ENCODE results near the gene RAB9A. TPM values are rescaled to one million over a fixed set of nuclear protein-coding genes. Genes with fewer than 3 reads are reported as not detected.
A peak's percentile ranks its signal among the peaks of the same experiment; 100 is the strongest.

RAB9A gene
- total RNA-seq, 1 donor from 2014 or later = 34.2 TPM

DNA sequence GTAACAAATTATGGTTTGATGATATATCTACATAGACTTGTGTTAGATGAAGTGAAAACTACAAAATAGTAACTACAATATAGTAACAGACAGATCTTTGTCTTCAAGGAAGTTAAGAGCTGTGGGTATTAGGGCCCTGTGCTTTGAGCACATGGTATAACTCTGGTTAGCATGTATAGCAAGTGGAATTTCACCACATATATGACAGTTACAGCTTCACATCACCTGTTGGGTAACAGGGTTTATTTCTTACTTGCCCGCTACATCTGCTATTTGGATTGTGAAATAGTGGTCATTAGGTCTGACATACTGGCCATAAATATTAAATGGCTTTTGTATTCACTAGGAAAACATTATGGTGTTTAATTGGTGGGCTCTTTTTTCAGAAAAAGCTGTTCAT is 65.8 kb downstream of the RAB9A start:
- H3K4me2 ChIP-seq (ENCODE audit: low read length) = no peak overlapping the region
- Mint-ChIP-seq H3K27me3 (ENCODE audit: low read depth, unreplicated experiment) (no peaks in the 10 kb centered on the region), H3K9me3 (ENCODE audit: unreplicated experiment) (no peaks in the 10 kb centered on the region), H3K27ac (ENCODE audit: unreplicated experiment) (no peak overlapping the region), H3K36me3 (ENCODE audit: low read depth, unreplicated experiment) (no peaks in the 10 kb centered on the region), H3K4me3 (ENCODE audit: unreplicated experiment) (no peak overlapping the region), H3K4me1 (ENCODE audit: low read depth, unreplicated experiment) (no peaks in the 10 kb centered on the region)
- peaks cover 11% of the 10 kb centered on the region for H3K36me3 ChIP-seq (ENCODE audit: insufficient read depth, low read length)
- FAIRE-seq = peak; percentile 68
- no peaks in the 10 kb centered on the region for H3K4me1 ChIP-seq (ENCODE audit: insufficient read depth, low read length)
- H3K4me3 ChIP-seq (ENCODE audit: insufficient read depth, low read depth, low read length) = no peak overlapping the region
- H3K27ac ChIP-seq (ENCODE audit: low read depth, low read length) = no peak overlapping the region
- DNase-seq (ENCODE audit: low read depth) = no peak
- H3K79me2 ChIP-seq (ENCODE audit: insufficient read depth, low read length) = no peaks in the 10 kb centered on the region
- H3K9me3 ChIP-seq (ENCODE audit: insufficient read depth, low read depth, low read length) = no peaks in the 10 kb centered on the region
- TF ChIP-seq, protein P1, sequence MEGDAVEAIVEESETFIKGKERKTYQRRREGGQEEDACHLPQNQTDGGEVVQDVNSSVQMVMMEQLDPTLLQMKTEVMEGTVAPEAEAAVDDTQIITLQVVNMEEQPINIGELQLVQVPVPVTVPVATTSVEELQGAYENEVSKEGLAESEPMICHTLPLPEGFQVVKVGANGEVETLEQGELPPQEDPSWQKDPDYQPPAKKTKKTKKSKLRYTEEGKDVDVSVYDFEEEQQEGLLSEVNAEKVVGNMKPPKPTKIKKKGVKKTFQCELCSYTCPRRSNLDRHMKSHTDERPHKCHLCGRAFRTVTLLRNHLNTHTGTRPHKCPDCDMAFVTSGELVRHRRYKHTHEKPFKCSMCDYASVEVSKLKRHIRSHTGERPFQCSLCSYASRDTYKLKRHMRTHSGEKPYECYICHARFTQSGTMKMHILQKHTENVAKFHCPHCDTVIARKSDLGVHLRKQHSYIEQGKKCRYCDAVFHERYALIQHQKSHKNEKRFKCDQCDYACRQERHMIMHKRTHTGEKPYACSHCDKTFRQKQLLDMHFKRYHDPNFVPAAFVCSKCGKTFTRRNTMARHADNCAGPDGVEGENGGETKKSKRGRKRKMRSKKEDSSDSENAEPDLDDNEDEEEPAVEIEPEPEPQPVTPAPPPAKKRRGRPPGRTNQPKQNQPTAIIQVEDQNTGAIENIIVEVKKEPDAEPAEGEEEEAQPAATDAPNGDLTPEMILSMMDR (IDR thresholded peaks at IDR 0.05; ENCODE audit: insufficient read depth, low read depth, low read length) = no peak
- no peaks in the 10 kb centered on the region for H4K20me1 ChIP-seq (ENCODE audit: insufficient read depth, low read length)
- no peak overlapping the region for H2AFZ ChIP-seq (ENCODE audit: low read depth, low read length)
- H3K27me3 ChIP-seq (ENCODE audit: insufficient read depth, low read length) = no peaks in the 10 kb centered on the region
- no peak overlapping the region for H3K9ac ChIP-seq (ENCODE audit: low read length)

DNA sequence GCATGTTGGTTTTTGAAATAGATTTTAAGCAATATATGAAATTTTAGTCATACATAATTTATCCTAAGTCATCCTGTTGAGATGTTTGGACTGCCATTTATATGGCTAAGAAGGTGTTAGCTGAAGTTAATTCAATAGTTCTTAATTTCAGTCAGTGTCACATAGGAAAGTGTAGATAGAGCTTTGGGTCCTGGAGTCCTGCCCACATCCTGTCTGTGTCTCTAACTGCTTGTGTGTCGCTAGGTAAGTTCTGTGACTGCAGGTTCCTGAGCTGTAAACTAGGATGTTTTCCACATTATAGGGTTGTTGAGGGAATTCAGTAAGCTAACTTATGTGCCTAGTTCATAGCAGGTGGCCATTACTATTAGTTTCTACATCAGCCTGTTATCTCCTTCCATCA is 66.3 kb downstream of the RAB9A start:
- no peak overlapping the region for H3K27ac ChIP-seq (ENCODE audit: low read depth, low read length)
- TF ChIP-seq, protein P1 (IDR thresholded peaks at IDR 0.05; ENCODE audit: insufficient read depth, low read depth, low read length) = no peak
- no peak overlapping the region for H3K4me2 ChIP-seq (ENCODE audit: low read length)
- DNase-seq (ENCODE audit: low read depth) = no peak
- no peaks in the 10 kb centered on the region for H3K9me3 Mint-ChIP-seq (ENCODE audit: unreplicated experiment)
- H3K79me2 ChIP-seq (ENCODE audit: insufficient read depth, low read length) = no peaks in the 10 kb centered on the region
- H3K4me1 Mint-ChIP-seq (ENCODE audit: low read depth, unreplicated experiment) = no peaks in the 10 kb centered on the region
- H3K9ac ChIP-seq (ENCODE audit: low read length) = no peak overlapping the region
- no peak overlapping the region for H3K27ac Mint-ChIP-seq (ENCODE audit: unreplicated experiment)
- H4K20me1 ChIP-seq (ENCODE audit: insufficient read depth, low read length) = no peaks in the 10 kb centered on the region
- H3K4me3 ChIP-seq (ENCODE audit: insufficient read depth, low read depth, low read length) = no peak overlapping the region
- H3K27me3 Mint-ChIP-seq (ENCODE audit: low read depth, unreplicated experiment) = no peaks in the 10 kb centered on the region
- no peaks in the 10 kb centered on the region for H3K36me3 Mint-ChIP-seq (ENCODE audit: low read depth, unreplicated experiment)
- H3K4me3 Mint-ChIP-seq (ENCODE audit: unreplicated experiment) = no peak overlapping the region
- H3K4me1 ChIP-seq (ENCODE audit: insufficient read depth, low read length) = no peaks in the 10 kb centered on the region
- no peaks in the 10 kb centered on the region for H3K9me3 ChIP-seq (ENCODE audit: insufficient read depth, low read depth, low read length)
- no peak overlapping the region for H2AFZ ChIP-seq (ENCODE audit: low read depth, low read length)
- H3K36me3 ChIP-seq (ENCODE audit: insufficient read depth, low read length) = peaks cover 11% of the 10 kb centered on the region
- H3K27me3 ChIP-seq (ENCODE audit: insufficient read depth, low read length) = no peaks in the 10 kb centered on the region
- FAIRE-seq = no peak

- Histone ChIP-seq H3K27me3 (ENCODE audit: insufficient read depth, low read length) (no peaks in the 10 kb centered on the region), H3K9ac (ENCODE audit: low read length) (no peak overlapping the region), H3K9me3 (ENCODE audit: insufficient read depth, low read depth, low read length) (no peaks in the 10 kb centered on the region), H3K79me2 (ENCODE audit: insufficient read depth, low read length) (no peaks in the 10 kb centered on the region), H3K4me3 (ENCODE audit: insufficient read depth, low read depth, low read length) (no peak overlapping the region), H4K20me1 (ENCODE audit: insufficient read depth, low read length) (no peaks in the 10 kb centered on the region), H3K36me3 (ENCODE audit: insufficient read depth, low read length) (peaks cover 8% of the 10 kb centered on the region), H3K4me1 (ENCODE audit: insufficient read depth, low read length) (no peaks in the 10 kb centered on the region), H2AFZ (ENCODE audit: low read depth, low read length) (no peak overlapping the region), H3K4me2 (ENCODE audit: low read length) (no peak overlapping the region), H3K27ac (ENCODE audit: low read depth, low read length) (no peak overlapping the region)
- FAIRE-seq (peak; percentile 91), DNase-seq (ENCODE audit: low read depth) (no peak)
- no peaks in the 10 kb centered on the region for H3K4me1 Mint-ChIP-seq (ENCODE audit: low read depth, unreplicated experiment)
- TF ChIP-seq EZH2 (IDR thresholded peaks at IDR 0.05; ENCODE audit: insufficient read depth, low read length) = no peak
- TF ChIP-seq, protein P1 (IDR thresholded peaks at IDR 0.05; ENCODE audit: insufficient read depth, low read depth, low read length) = no peak
- H3K9me3 Mint-ChIP-seq (ENCODE audit: unreplicated experiment) = no peaks in the 10 kb centered on the region
- H3K27ac Mint-ChIP-seq (ENCODE audit: unreplicated experiment) = no peak overlapping the region
- H3K36me3 Mint-ChIP-seq (ENCODE audit: low read depth, unreplicated experiment) = no peaks in the 10 kb centered on the region
- H3K27me3 Mint-ChIP-seq (ENCODE audit: low read depth, unreplicated experiment) = no peaks in the 10 kb centered on the region
- no peak overlapping the region for H3K4me3 Mint-ChIP-seq (ENCODE audit: unreplicated experiment)
Measured at GRCh38 chrX:13756381-13756780, 67.5 kb downstream of the RAB9A start.
